ENCODE data around the gene GSK3A. TPM values are rescaled to one million over a fixed set of nuclear protein-coding genes. Genes with fewer than 3 reads are reported as not detected.

Gene GSK3A
- total and polyA plus RNA-seq, 2 of the 8 experiments (the other 6 are each of a cell fraction or from before 2014, with no cell fraction given): 55.3 to 84.0 TPM

- POLR2A ChIA-PET (ENCODE audit: partially characterized antibody): interaction anchor here (1.0 to 1.6 kb wide), 5 partner anchors 12 to 52 kb away, joined by 3 to 7 read pairs (median 4); no protein-coding TSS in a partner anchor
- peak overlapping the region; percentile 99; the same call in 1 of the 2 replicates for H2BK15ac ChIP-seq (ENCODE audit: low read length)
- CTCF ChIA-PET (ENCODE audit: partially characterized antibody): interaction anchor here (1.1 to 4.4 kb wide), 5 partner anchors 9 to 23 kb away, joined by 3 to 35 read pairs (median 4); no protein-coding TSS in a partner anchor
These were observed 25.3 kb upstream of the GSK3A start for GRCh38 chr19:42267644-42268141.

More at GRCh38 chr19:42267644-42268141, 25.3 kb upstream of the GSK3A start:
- no peak for DNase-seq (ENCODE audit: low read depth in 1 of 2, low spot score in 2 of 2)
- peaks cover 10% of the 10 kb centered on the region; the same call in 1 of the 2 replicates for H3K23me2 ChIP-seq (ENCODE audit: low read depth, low read length)
- H4K5ac ChIP-seq (ENCODE audit: insufficient read length, low read depth, low read length): no peak overlapping the region
- H3K79me1 ChIP-seq (ENCODE audit: low read depth, low read length): peaks cover 5% of the 10 kb centered on the region
- H2AFZ ChIP-seq (ENCODE audit: low read length): peak overlapping the region; percentile 75; the same call in 1 of the 2 replicates
- no peak for FAIRE-seq
- H3K79me2 ChIP-seq (ENCODE audit: control insufficient read depth in 1 of 2, insufficient read depth in 2 of 2, low read length in 2 of 2): peaks cover 0 to 9% of the 10 kb centered on the region in 2 experiments; a peak in 1 of 4 replicates
- H3K23ac ChIP-seq (ENCODE audit: insufficient read length): no peak overlapping the region
- no peaks in the 10 kb centered on the region for H3K9me3 ChIP-seq (ENCODE audit: insufficient read depth in 2 of 2, low read depth in 1 of 2, low read length in 1 of 2)
- H3K27ac ChIP-seq (ENCODE audit: low read depth, low read length): peak overlapping the region; percentile 40; the same call in 1 of the 2 replicates
- no peak overlapping the region for H3K14ac ChIP-seq (ENCODE audit: insufficient read length)
- H3K36me3 ChIP-seq (ENCODE audit: control insufficient read depth in 2 of 4, insufficient read depth in 4 of 4, low read length in 3 of 4): 0 out of 8 replicates have a peak, but pooled peaks cover 0 to 4% (median 0%) of the 10 kb centered on the region in 4 experiments
- peak overlapping the region; percentile 1; the same call in 1 of the 2 replicates for H2BK5ac ChIP-seq (ENCODE audit: low read depth, low read length)
- H2AK5ac ChIP-seq (ENCODE audit: low read depth, low read length): no peak overlapping the region
- no peaks in the 10 kb centered on the region for H3K27me3 ChIP-seq (replicated peaks in 1 of 4; ENCODE audit: control insufficient read depth in 3 of 4, extremely low read depth in 1 of 4, insufficient read depth in 3 of 4, low read length in 3 of 4)
- peak overlapping the region; percentile 69 to 100 (median 84) for H3K9ac ChIP-seq (replicated peaks in 1 of 4; ENCODE audit: extremely low read depth in 1 of 4, low read depth in 3 of 4, low read length in 3 of 4)
- H3K4me3 ChIP-seq (ENCODE audit: extremely low read depth in 1 of 4, insufficient read depth in 2 of 4, low read depth in 3 of 4, low read length in 4 of 4): peak overlapping the region; percentile 75 to 99 (median 86)
- no peak overlapping the region for H3K56ac ChIP-seq (replicated peaks; ENCODE audit: insufficient read length, low read depth, low read length)
- peaks cover 2 to 21% (median 10%) of the 10 kb centered on the region in 4 experiments for H3K4me1 ChIP-seq (replicated peaks in 1 of 4; ENCODE audit: control insufficient read depth in 3 of 4, insufficient read depth in 4 of 4, low read length in 3 of 4)
- no peak overlapping the region for H2BK20ac ChIP-seq (ENCODE audit: low read length)
- no peaks in the 10 kb centered on the region for H4K20me1 ChIP-seq (replicated peaks in 1 of 2; ENCODE audit: control insufficient read depth in 1 of 2, insufficient read depth in 2 of 2, low read length in 2 of 2)
- 21% methylated on average over 13 of the region's 13 CpGs; no CpG with 5 or more reads in 1 of the 2 experiments for WGBS, 2 experiments (ENCODE audit: extremely low coverage in 1 of 2, insufficient coverage in 1 of 2, insufficient read length in 1 of 2, insufficient replicate concordance in 2 of 2, low coverage in 1 of 2, low lambda C conversion rate in 2 of 2, missing lambda C conversion rate in 1 of 2)
- H3K4ac ChIP-seq (replicated peaks; ENCODE audit: insufficient read length, low read depth, low read length): no peak overlapping the region
- no peak overlapping the region for H4K91ac ChIP-seq (replicated peaks; ENCODE audit: insufficient read length, low read length)
- H4K8ac ChIP-seq (ENCODE audit: extremely low read depth, insufficient read depth, low read length): no peak overlapping the region
- no peak overlapping the region for H3K18ac ChIP-seq (ENCODE audit: extremely low read depth, low read length)
- H3K4me2 ChIP-seq (ENCODE audit: insufficient read depth in 1 of 2, low read depth in 2 of 2, low read length in 2 of 2): peak overlapping the region; percentile 86 to 98
- no peak overlapping the region for H2BK120ac ChIP-seq (replicated peaks; ENCODE audit: low read depth, low read length)
- TF ChIP-seq SAP30 (IDR thresholded peaks at IDR 0.05; ENCODE audit: insufficient read depth, insufficient replicate concordance, low read length) (peak; percentile 54), EGR1 (IDR thresholded peaks at IDR 0.05; ENCODE audit: borderline replicate concordance, low read depth, low read length) (no peak), SIN3A (conservative IDR thresholded peaks at IDR 0.05 in 1 of 2, IDR thresholded peaks at IDR 0.05 in 1 of 2; ENCODE audit: low read depth in 1 of 2, low read length in 2 of 2) (peak; percentile 83 to 87; a peak in 3 of 4 replicates), RNF2 (IDR thresholded peaks at IDR 0.05; ENCODE audit: borderline replicate concordance, low read depth, low read length, missing control alignments, poor library complexity, severe bottlenecking) (no peak), MAX (IDR thresholded peaks at IDR 0.05) (no peak), KDM4A (IDR thresholded peaks at IDR 0.05; ENCODE audit: low read depth, low read length, severe bottlenecking) (peak; percentile 68), ASH2L (IDR thresholded peaks at IDR 0.05; ENCODE audit: low read length) (peak; percentile 47)
- H2BK12ac ChIP-seq (ENCODE audit: low read depth, low read length): peak overlapping the region; percentile 85; the same call in 1 of the 2 replicates
